ENCODE data around the gene PCDHGB2. TPM values are rescaled to one million over a fixed set of nuclear protein-coding genes. Genes with fewer than 3 reads are reported as not detected.

PCDHGB2 gene
- total RNA-seq, 1 experiment from 2014 or later, result 1.4 TPM

DNA sequence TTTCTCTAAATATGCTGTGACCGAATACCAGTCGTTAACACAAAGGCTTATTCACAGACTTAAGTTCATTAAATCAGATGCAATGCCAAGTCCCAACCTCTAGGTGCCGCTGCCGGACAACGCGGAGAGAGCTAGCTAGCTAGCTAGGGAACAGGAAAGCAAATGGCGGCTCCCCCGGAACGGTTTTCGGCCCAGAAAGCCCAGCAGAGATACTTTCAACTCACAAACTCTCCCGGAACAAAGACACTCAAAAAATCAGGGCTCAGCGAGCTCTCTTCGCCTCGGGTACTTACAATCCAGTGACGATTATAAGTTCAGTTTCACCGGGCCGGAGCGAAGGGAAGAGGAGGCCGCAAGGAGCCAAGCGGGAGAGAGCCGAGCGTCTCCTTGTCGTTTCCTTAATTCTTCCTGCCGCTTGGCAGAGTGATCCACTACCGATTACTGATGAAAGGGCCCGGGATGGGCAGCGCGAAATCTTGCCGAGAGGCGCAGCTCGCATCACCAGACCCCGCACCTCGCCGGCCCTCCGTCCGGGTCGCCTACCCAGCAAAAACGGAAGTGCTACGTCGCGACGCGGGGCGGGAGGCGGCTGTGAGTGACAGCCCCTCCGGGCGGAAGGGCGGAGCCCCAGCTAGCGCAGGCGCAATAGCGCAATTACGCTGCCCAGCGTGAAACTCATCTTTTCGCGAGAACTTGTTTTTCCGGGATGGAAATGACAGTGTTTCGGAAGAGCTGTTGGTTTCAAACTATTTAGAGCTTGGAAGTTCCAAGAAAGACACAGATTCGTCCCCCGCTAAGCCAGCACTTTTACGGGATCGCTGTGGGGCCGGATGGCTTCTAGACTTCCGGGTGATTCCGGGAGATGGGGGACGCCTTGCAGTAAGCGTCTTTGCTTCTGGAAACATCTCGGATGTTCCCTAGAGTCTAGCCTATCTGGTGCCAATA is 39.3 kb upstream of the PCDHGB2 start, which contains the start of gene TAF7:
Gene TAF7, minus strand, starts transcription at position 560 of the 945 bp plus-strand sequence. CDS start 740 bp downstream, outside the sequence.
- BruUV-seq (replicated peaks), result TSS peak; percentile 71
- ChIA-PET CTCF (interaction anchor here (0.6 to 0.7 kb wide), 2 partner anchors 77 to 226 kb away, joined by 4 to 5 read pairs; partner anchors contain the start of genes PCDHB2 and PCDHGB5), POLR2A (ENCODE audit: unreplicated experiment) (interaction anchor here (0.6 to 0.7 kb wide), 2 partner anchors 9 to 226 kb away, joined by 3 read pairs; no protein-coding TSS in a partner anchor)
- Histone ChIP-seq H3K27me3 (ENCODE audit: low read length) (no peaks in the 10 kb centered on the region), H2AFZ (ENCODE audit: low read length) (peak within 1 kb of the TSS; percentile 100), H3K27ac (ENCODE audit: low read length) (peak within 1 kb of the TSS; percentile 65), H4K20me1 (ENCODE audit: low read length) (no peaks in the 10 kb centered on the region), H3K4me2 (ENCODE audit: low read length) (peak within 1 kb of the TSS; percentile 91), H3K36me3 (ENCODE audit: low read depth, low read length) (peaks cover 35% of the 10 kb centered on the region), H3K4me3 (ENCODE audit: low read length) (peak within 1 kb of the TSS; percentile 78), H3F3A (ENCODE audit: low read length, unreplicated experiment) (no peaks in the 10 kb centered on the region), H3K79me2 (ENCODE audit: low read length) (peaks cover 28% of the 10 kb centered on the region), H3K9me3 (ENCODE audit: low read length) (peaks cover 38% of the 10 kb centered on the region), H3K9ac (ENCODE audit: low read length) (peak within 1 kb of the TSS; percentile 89), H3K4me1 (ENCODE audit: insufficient read depth, low read length) (no peaks in the 10 kb centered on the region), H3K9me2 (replicated peaks; ENCODE audit: low read length) (no peaks in the 10 kb centered on the region)
- no peak for TF ChIP-seq EZH2phosphoT487 (IDR thresholded peaks at IDR 0.05; ENCODE audit: borderline replicate concordance, low read length)
- TF ChIP-seq, protein P1, sequence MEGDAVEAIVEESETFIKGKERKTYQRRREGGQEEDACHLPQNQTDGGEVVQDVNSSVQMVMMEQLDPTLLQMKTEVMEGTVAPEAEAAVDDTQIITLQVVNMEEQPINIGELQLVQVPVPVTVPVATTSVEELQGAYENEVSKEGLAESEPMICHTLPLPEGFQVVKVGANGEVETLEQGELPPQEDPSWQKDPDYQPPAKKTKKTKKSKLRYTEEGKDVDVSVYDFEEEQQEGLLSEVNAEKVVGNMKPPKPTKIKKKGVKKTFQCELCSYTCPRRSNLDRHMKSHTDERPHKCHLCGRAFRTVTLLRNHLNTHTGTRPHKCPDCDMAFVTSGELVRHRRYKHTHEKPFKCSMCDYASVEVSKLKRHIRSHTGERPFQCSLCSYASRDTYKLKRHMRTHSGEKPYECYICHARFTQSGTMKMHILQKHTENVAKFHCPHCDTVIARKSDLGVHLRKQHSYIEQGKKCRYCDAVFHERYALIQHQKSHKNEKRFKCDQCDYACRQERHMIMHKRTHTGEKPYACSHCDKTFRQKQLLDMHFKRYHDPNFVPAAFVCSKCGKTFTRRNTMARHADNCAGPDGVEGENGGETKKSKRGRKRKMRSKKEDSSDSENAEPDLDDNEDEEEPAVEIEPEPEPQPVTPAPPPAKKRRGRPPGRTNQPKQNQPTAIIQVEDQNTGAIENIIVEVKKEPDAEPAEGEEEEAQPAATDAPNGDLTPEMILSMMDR (conservative IDR thresholded peaks at IDR 0.05; ENCODE audit: low read depth, low read length), result peak; percentile 77
- DNase-seq (peak; percentile 85), ATAC-seq (peak; percentile 98)
- intact Hi-C loops (cut with micrococcal nuclease), result no loop called here

DNA sequence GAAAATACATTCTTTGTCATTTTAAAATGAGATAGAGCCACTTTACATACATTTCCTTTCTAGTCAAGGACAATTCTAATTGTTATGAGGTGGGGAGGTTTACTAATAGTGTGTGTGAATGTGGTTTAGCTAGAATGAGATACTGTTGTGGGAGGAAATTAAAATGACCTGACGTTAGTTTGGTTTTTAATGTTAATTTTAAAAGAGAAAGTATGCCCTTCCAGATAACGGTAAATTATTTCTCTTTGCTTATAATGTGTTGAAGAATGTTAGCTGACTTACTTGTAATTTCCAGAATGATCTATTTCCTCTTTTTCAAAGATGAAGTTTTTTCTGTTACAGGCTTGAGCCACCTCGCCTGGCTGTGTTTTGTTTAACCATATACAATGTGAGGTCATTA is 37.5 kb upstream of the PCDHGB2 start:
- POLR2A ChIA-PET (ENCODE audit: unreplicated experiment), result no interaction called here
- TF ChIP-seq EZH2phosphoT487 (IDR thresholded peaks at IDR 0.05; ENCODE audit: borderline replicate concordance, low read length), result no peak
- TF ChIP-seq, protein P1 (conservative IDR thresholded peaks at IDR 0.05; ENCODE audit: low read depth, low read length), result no peak
- TF ChIP-seq EZH2 (IDR thresholded peaks at IDR 0.05; ENCODE audit: low read length, unreplicated experiment), result no peak
- Histone ChIP-seq H3K27ac (ENCODE audit: low read length) (no peak overlapping the region), H3K79me2 (ENCODE audit: low read length) (peaks cover 28% of the 10 kb centered on the region), H2AFZ (ENCODE audit: low read length) (no peak overlapping the region), H3K4me3 (ENCODE audit: low read length) (no peak overlapping the region), H3K4me2 (ENCODE audit: low read length) (no peak overlapping the region), H3K4me1 (ENCODE audit: insufficient read depth, low read length) (no peaks in the 10 kb centered on the region), H3K27me3 (ENCODE audit: low read length) (no peaks in the 10 kb centered on the region), H3K9me2 (replicated peaks; ENCODE audit: low read length) (no peaks in the 10 kb centered on the region), H3K9me3 (ENCODE audit: low read length) (peaks cover 33% of the 10 kb centered on the region), H4K20me1 (ENCODE audit: low read length) (no peaks in the 10 kb centered on the region), H3K36me3 (ENCODE audit: low read depth, low read length) (peaks cover 25% of the 10 kb centered on the region), H3F3A (ENCODE audit: low read length, unreplicated experiment) (no peaks in the 10 kb centered on the region), H3K9ac (ENCODE audit: low read length) (no peak overlapping the region)
- CTCF ChIA-PET, result no interaction called here
- intact Hi-C loops (cut with micrococcal nuclease), result no loop called here
- no peak for ATAC-seq
- BruUV-seq (replicated peaks), result no TSS peak
- no peak for DNase-seq
